Esophagus (tissue), 2 donors: ENCODE results near the gene TGFBR1. TPM values are rescaled to one million over a fixed set of nuclear protein-coding genes. Genes with fewer than 3 reads are reported as not detected.

ENCODE experiments used
- H3K27ac ChIP-seq, 2 donors: one replicate each; pipeline ENCODE4 v1.5.1; 2013; ENCODE audit warnings: low read depth in 2 of 2, mild to moderate bottlenecking in 2 of 2, inconsistent platforms in 1 of 2, low read length in 1 of 2, moderate library complexity in 1 of 2
- H3K27me3 ChIP-seq, 2 donors: one replicate each; pipeline ENCODE4 v1.6.1; 2013; ENCODE audit warnings: low read length in 2 of 2, control low read depth in 1 of 2, mild to moderate bottlenecking in 1 of 2; ENCODE audit not compliant: insufficient read depth in 2 of 2, control insufficient read depth in 1 of 2
- H3K36me3 ChIP-seq, 2 donors: one replicate each; pipeline ENCODE4 v1.6.1; 2013; ENCODE audit warnings: low read length in 1 of 2; ENCODE audit not compliant: control insufficient read depth in 2 of 2, insufficient read depth in 2 of 2
- H3K4me1 ChIP-seq, 2 donors: one replicate each; pipeline ENCODE4 v1.6.1; 2013; ENCODE audit warnings: low read length in 1 of 2; ENCODE audit not compliant: control insufficient read depth in 2 of 2, insufficient read depth in 2 of 2
- H3K4me3 ChIP-seq, 2 donors: one replicate each; pipeline ENCODE4 v1.5.1; 2013; ENCODE audit warnings: low read length in 2 of 2, mild to moderate bottlenecking in 2 of 2, low read depth in 1 of 2, moderate library complexity in 1 of 2
- H3K9me3 ChIP-seq, 2 donors: one replicate each; pipeline ENCODE4 v1.6.1; 2013; ENCODE audit warnings: mild to moderate bottlenecking in 2 of 2, low read depth in 1 of 2, low read length in 1 of 2, moderate library complexity in 1 of 2; ENCODE audit not compliant: control insufficient read depth in 2 of 2, insufficient read depth in 1 of 2
- WGBS, 2 donors: extraction: QIAGEN DNeasy Blood & Tissue Kit; methylation state at CpG; one replicate each; pipeline ENCODE4 v1.1.7; 2013; 5-methylcytosine and 5-hydroxymethylcytosine counted together
- polyA plus RNA-seq, 2 donors: library from polyadenylated mRNA; stranded (reverse); fragments of 200-250 nt; gene quantifications; one replicate each; pipeline ENCODE4 v1.2.3, GENCODE V29; 2013
- donor health status: healthy with polysubstance abuse.
- donor health status: Bipolar disorder and iron deficiency.

TGFBR1 gene
- polyA plus RNA-seq, 2 donors: 6.6 TPM

DNA sequence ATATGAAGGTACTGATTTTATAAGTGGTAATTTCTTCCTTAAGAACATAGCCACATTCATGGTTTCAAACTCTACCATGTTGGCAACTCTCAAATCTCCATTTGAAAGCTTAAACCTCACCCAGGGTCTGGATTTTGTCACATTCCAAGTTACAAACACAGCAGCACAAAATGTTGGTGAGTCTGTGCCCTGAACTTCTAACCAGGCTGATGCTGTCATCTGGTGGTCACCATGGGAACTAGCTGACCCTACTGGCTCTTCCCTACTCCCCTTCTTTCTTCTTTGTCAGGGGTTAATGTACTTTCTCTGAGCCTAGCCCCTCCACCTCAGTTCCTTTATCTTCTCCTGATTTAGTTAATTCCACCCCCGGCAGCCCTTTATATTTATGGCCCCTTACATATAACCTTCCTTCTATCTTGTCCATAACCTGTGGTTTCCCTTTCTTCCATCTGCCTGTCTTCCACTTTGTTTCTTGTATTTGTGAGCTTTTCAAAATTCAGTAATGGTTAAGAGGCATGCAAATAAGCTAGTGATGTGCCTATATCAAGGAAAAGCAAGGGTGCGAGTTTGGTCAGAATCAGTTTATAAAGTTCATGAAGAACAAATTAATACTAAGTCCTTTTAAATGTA is 35.9 kb downstream of the TGFBR1 start:
- no peak overlapping the region for H3K4me3 ChIP-seq
- no peaks in the 10 kb centered on the region for H3K9me3 ChIP-seq
- H3K27ac ChIP-seq: no peak overlapping the region
- no peaks in the 10 kb centered on the region for H3K27me3 ChIP-seq
- 79 to 84% methylated on average over 2 of the region's 2 CpGs for WGBS, 2 donors
- no peaks in the 10 kb centered on the region for H3K4me1 ChIP-seq
- peaks cover 0 to 2% of the 10 kb centered on the region in 2 donors for H3K36me3 ChIP-seq

DNA sequence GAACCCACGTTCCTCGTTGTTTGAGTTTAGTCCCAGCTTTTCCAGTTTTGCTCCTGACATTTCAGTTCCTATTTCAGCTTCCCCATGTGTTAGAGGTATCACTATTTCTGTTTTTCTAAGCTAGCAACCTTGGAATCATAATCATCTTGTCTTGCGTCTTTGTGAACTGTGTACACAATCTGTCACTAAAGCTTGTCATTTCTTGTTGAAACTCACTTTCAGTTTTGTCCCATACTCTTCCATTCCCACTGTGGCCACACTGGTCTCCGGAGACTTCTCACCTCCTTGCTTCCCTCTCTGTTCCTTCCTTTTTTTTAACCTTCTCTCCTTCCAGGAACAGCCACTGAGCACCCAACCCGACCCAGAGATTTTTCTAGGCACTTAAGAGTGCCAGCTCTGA is 36.9 kb downstream of the TGFBR1 start:
- no peak overlapping the region for H3K27ac ChIP-seq
- no peak overlapping the region for H3K4me3 ChIP-seq
- H3K27me3 ChIP-seq: no peaks in the 10 kb centered on the region
- H3K4me1 ChIP-seq: no peaks in the 10 kb centered on the region
- 72 to 73% methylated on average over 5 of the region's 5 CpGs for WGBS, 2 donors
- H3K36me3 ChIP-seq: peaks cover 2 to 4% of the 10 kb centered on the region in 2 donors
- H3K9me3 ChIP-seq: no peaks in the 10 kb centered on the region

DNA sequence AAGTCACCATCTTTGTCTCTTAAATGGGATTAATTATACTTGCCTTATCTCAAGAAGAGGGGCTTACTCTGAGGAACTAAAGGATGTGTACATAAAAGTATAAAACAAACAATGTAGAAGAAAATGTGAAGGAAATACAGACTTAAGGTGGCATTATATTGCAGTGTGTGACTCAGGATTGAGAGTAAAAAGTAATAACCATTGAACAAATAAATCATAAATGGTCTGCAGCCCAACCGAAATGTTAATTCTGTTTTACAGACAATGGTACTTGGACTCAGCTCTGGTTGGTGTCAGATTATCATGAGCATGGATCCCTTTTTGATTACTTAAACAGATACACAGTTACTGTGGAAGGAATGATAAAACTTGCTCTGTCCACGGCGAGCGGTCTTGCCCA is 37.4 kb downstream of the TGFBR1 start:
- no peaks in the 10 kb centered on the region for H3K4me1 ChIP-seq
- peaks cover 2 to 4% of the 10 kb centered on the region in 2 donors for H3K36me3 ChIP-seq
- no peak overlapping the region for H3K4me3 ChIP-seq
- H3K27me3 ChIP-seq: no peaks in the 10 kb centered on the region
- no peaks in the 10 kb centered on the region for H3K9me3 ChIP-seq
- WGBS, 2 donors: 89 to 92% methylated on average over 4 of the region's 4 CpGs
- H3K27ac ChIP-seq: no peak overlapping the region

DNA sequence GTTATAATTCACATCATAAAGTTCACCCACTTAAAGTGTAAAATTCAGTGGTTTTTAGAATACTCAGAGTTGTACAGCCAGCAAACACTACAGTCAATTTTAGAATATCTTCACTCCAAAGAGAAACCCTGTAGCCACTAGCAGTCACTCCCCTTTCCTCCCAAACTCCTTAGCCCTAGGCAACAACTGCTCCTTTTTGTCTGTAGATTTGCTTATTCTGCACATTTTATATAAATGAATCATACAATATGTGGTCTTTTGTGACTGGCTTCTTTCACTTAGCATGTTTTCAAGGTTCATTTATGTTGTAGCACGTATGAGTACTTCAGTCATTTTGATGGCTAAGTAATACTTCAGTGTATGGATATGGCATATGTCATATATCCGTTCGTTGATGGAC is 38.7 kb downstream of the TGFBR1 start:
- Histone ChIP-seq H3K9me3 (no peaks in the 10 kb centered on the region), H3K27me3 (no peaks in the 10 kb centered on the region), H3K36me3 (peaks cover 2% of the 10 kb centered on the region in 2 donors), H3K4me3 (no peak overlapping the region), H3K4me1 (no peaks in the 10 kb centered on the region), H3K27ac (no peak overlapping the region)
- WGBS, 2 donors: 88 to 90% methylated on average over 3 of the region's 3 CpGs

DNA sequence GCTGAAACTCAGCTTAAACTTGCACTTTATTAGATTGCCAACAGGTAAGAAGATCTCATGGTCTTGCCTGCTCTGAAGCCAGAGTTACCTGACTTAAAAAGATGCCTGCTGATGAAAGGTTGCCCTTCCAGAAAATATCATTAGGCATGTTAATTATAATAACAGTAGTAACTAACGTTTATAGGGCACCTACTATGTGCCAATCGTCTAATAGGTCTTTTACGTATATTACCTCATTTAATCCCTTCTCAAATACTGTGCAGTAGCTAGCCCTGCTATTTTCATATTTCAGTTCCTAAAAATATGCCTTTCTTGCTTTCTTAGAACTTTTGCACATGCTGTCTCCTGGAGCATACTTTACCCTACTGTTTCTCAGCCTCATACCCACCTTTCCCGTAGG is 40.1 kb downstream of the TGFBR1 start:
- Histone ChIP-seq H3K4me3 (no peak overlapping the region), H3K27ac (no peak overlapping the region), H3K36me3 (peaks cover 2% of the 10 kb centered on the region in 2 donors), H3K4me1 (no peaks in the 10 kb centered on the region), H3K27me3 (no peaks in the 10 kb centered on the region), H3K9me3 (no peaks in the 10 kb centered on the region)
- 76 to 88% methylated on average over 4 of the region's 4 CpGs for WGBS, 2 donors

DNA sequence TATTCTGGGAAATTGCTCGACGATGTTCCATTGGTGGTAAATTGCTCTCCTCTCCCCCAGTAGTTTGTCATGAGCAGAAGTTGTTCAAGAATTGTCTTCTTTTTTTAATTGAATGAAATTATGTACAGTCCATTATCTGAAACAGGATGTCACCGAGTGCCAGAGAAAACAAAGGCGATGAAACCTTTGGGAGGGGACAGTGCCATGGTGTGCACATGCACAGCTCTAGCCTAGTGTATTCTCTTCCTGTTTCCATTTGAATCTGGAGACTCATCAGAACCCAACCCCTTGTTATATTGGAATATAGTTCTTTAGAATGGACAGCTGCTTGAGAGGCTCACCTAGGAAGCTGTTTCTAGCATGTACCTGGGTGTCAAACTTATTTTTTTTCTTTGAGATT is 41.7 kb downstream of the TGFBR1 start:
- Histone ChIP-seq H3K4me1 (no peaks in the 10 kb centered on the region), H3K27ac (no peak overlapping the region), H3K36me3 (peaks cover 2% of the 10 kb centered on the region in 2 donors), H3K27me3 (no peaks in the 10 kb centered on the region), H3K4me3 (no peak overlapping the region), H3K9me3 (no peaks in the 10 kb centered on the region)
- 86 to 93% methylated on average over 4 of the region's 4 CpGs for WGBS, 2 donors

DNA sequence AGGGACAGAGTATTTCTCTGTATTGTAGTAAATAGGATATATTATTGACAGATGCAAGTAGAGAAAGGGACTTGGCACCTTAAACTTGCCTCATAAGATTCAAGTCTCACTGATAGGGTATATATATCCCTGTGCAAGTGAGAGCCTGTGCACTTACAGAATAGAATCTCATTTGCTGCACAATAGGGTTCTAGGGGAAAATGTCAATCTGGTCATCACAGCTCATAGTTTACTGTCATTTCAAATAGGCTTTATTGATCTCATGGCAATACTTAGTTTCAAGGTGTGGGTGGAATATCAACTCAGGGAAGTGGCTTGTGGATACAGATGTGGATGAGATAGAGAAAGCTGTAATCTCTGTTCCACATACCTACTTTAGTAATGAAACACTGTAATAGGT is 42.3 kb downstream of the TGFBR1 start:
- Histone ChIP-seq H3K9me3 (no peaks in the 10 kb centered on the region), H3K4me1 (peaks cover 0 to 3% of the 10 kb centered on the region in 2 donors), H3K4me3 (no peak overlapping the region), H3K27me3 (no peaks in the 10 kb centered on the region), H3K36me3 (peaks cover 5 to 6% of the 10 kb centered on the region in 2 donors), H3K27ac (no peak overlapping the region)

DNA sequence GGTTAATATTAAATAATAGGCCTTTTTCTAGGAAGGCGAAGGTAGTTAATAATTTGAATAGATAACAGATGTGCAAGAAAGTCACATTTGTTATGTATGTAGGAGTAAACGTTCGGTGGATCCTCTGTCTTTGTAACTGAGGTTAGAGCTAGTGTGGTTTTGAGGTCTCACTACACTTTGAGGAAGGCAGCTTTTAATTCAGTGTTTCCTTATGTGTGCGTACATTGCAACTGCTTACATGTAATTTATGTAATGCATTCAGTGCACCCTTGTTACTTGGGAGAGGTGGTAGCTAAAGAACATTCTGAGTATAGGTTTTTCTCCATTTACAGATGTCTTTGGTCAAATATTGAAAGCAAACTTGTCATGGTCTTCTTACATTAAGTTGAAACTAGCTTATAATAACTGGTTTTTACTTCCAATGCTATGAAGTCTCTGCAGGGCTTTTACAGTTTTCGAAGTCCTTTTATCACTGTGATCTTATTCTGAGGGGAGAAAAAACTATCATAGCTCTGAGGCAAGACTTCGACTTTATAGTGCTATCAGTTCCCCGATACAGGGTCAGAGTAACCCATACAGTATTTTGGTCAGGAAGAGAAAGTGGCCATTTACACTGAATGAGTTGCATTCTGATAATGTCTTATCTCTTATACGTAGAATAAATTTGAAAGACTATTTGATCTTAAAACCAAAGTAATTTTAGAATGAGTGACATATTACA is 45.7 kb downstream of the TGFBR1 start:
- Histone ChIP-seq H3K4me3 (no peak overlapping the region), H3K27ac (no peak overlapping the region), H3K4me1 (peaks cover 0 to 3% of the 10 kb centered on the region in 2 donors), H3K9me3 (no peaks in the 10 kb centered on the region), H3K27me3 (no peaks in the 10 kb centered on the region), H3K36me3 (peaks cover 6% of the 10 kb centered on the region in 2 donors)
- 79 to 83% methylated on average over 8 of the region's 8 CpGs for WGBS, 2 donors

DNA sequence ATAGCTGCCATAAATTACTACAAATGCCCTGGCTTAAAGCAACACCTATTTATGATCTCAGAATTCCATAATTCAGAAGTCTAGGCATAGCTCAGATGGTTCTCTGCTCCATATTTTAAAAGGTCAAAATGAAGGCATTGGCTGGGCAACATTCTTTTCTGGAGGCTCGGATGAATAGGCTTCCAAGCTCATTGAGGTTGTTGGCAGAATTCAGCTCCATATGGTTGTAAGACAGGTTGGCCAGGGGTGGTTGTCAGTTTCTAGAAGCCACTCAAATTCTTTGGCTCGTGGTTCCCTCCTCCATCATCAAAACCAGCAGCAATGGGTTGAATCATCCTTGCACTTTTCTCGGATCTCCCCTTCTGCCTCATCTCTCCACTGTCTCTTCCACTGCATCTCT is 49.4 kb downstream of the TGFBR1 start:
- no peaks in the 10 kb centered on the region for H3K9me3 ChIP-seq
- H3K4me1 ChIP-seq: peaks cover 0 to 6% of the 10 kb centered on the region in 2 donors
- peaks cover 4 to 5% of the 10 kb centered on the region in 2 donors for H3K36me3 ChIP-seq
- 63 to 66% methylated on average over 3 of the region's 3 CpGs for WGBS, 2 donors
- H3K27ac ChIP-seq: no peak overlapping the region
- no peak overlapping the region for H3K4me3 ChIP-seq
- H3K27me3 ChIP-seq: no peaks in the 10 kb centered on the region

DNA sequence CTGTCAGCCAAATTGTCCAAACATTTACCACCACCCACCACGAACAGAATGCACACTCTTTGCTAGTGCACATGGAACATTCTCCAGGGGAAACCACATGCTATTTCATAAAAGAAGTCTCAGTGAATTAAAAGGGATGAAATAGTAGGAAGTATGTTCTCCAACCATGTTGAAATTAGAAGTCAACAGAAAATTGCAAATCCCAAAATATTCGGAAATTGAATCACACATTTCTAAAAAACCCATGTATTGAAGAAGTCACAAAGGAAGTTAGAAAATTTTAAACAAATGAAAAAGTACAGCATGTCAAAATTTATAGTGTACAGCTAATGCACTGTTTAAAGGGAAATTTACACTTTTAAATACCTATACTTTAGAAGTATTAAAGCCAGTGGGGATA is 50.8 kb downstream of the TGFBR1 start:
- WGBS, 2 donors: 46 to 65% methylated on average over 2 of the region's 2 CpGs
- Histone ChIP-seq H3K36me3 (peaks cover 4 to 5% of the 10 kb centered on the region in 2 donors), H3K27ac (no peak overlapping the region), H3K27me3 (no peaks in the 10 kb centered on the region), H3K4me1 (peaks cover 0 to 6% of the 10 kb centered on the region in 2 donors), H3K4me3 (no peak overlapping the region), H3K9me3 (no peaks in the 10 kb centered on the region)
